ENCODE measurements around the gene HTATIP2.

Gene HTATIP2

GRCh38 chr11:20407344-20407743 is 43.8 kb downstream of the HTATIP2 start:
- no peak for DNase-seq (ENCODE audit: low spot score)
- no peak for TF ChIP-seq CTCF (IDR thresholded peaks at IDR 0.05)
- H3K27ac ChIP-seq = no peak overlapping the region
- H3K4me3 ChIP-seq = no peak overlapping the region

- H3K27ac ChIP-seq = no peak overlapping the region
- H3K4me3 ChIP-seq = no peak overlapping the region
- no peak for TF ChIP-seq CTCF (IDR thresholded peaks at IDR 0.05)
- no peak for DNase-seq (ENCODE audit: low spot score)
Measured at GRCh38 chr11:20415432-20415831, 51.9 kb downstream of the HTATIP2 start.

GRCh38 chr11:20417771-20418170 is 54.3 kb downstream of the HTATIP2 start:
- no peak for DNase-seq (ENCODE audit: low spot score)

GRCh38 chr11:20421946-20422345 is 58.4 kb downstream of the HTATIP2 start:
- no peak for TF ChIP-seq CTCF (IDR thresholded peaks at IDR 0.05)
- no peak overlapping the region for H3K27ac ChIP-seq
- DNase-seq (ENCODE audit: low spot score) = no peak
- H3K4me3 ChIP-seq = no peak overlapping the region

More at GRCh38 chr11:20417771-20418170, 54.3 kb downstream of the HTATIP2 start:
- Histone ChIP-seq H3K27ac (no peak overlapping the region), H3K4me3 (no peak overlapping the region)
- TF ChIP-seq CTCF (IDR thresholded peaks at IDR 0.05) = no peak

GRCh38 chr11:20429216-20429615 is 65.7 kb downstream of the HTATIP2 start:
- TF ChIP-seq CTCF (IDR thresholded peaks at IDR 0.05) = no peak
- no peak for DNase-seq (ENCODE audit: low spot score)
- no peak overlapping the region for H3K4me3 ChIP-seq
- no peak overlapping the region for H3K27ac ChIP-seq
